ENCODE results near the gene ZNF217. TPM values are rescaled to one million over a fixed set of nuclear protein-coding genes. Genes with fewer than 3 reads are reported as not detected.
"Not testable (repeated sequence)": the region's sequence is repeated elsewhere in the genome, so short reads cannot be mapped to it uniquely, and the experiment has no call there.

The ZNF217 gene
- total and polyA plus RNA-seq, 7 experiments from 2014 or later: 17.3 to 104 (median 75.6) TPM

- H3K27me3 ChIP-seq (ENCODE audit: control insufficient read depth in 2 of 2, insufficient read depth in 2 of 2, low read length in 2 of 2); H3K27me3 Mint-ChIP-seq; H3K9me3 Mint-ChIP-seq; H3K36me3 ChIP-seq (ENCODE audit: control insufficient read depth in 2 of 3, insufficient read depth in 3 of 3, low read length in 3 of 3); ATAC-seq; H3K9me3 ChIP-seq (ENCODE audit: control insufficient read depth in 2 of 3, low read length in 3 of 3): not testable (repeated sequence)
- peaks cover 6 to 23% of the 10 kb centered on the region in 2 donors for H3K4me1 ChIP-seq (ENCODE audit: control insufficient read depth in 2 of 2, insufficient read depth in 2 of 2, low read length in 2 of 2)
- intact Hi-C loops (cut with micrococcal nuclease): loop anchor here in 1 of 2 donors (10.0 kb wide), 1 partner anchor 615 kb away; the partner anchor contains the start of gene PFDN4
- H3K4me3 Mint-ChIP-seq: peak overlapping the region; percentile 86 to 99 (median 96)
- H3K36me3 Mint-ChIP-seq: peaks cover 0 to 23% (median 0%) of the 10 kb centered on the region in 5 donors
- peak overlapping the region; percentile 97 for H3K27ac ChIP-seq (ENCODE audit: low read depth, low read length)
- H3K4me3 ChIP-seq (ENCODE audit: low read length): peak overlapping the region; percentile 45
- POLR2A ChIA-PET: interaction anchor here (0.6 to 3.3 kb wide), 5 partner anchors 8 to 270 kb away, joined by 3 to 20 read pairs (median 3); no protein-coding TSS in a partner anchor
- peak in 1 of 9 donors; percentile 20 for DNase-seq
- H3K4me1 Mint-ChIP-seq: peaks cover 23 to 61% (median 49%) of the 10 kb centered on the region in 7 donors
- CTCF ChIA-PET: interaction anchor here (1.7 kb wide), 1 partner anchor 283 kb away, joined by 3 read pairs; no protein-coding TSS in a partner anchor
- peak overlapping the region; percentile 88 to 100 (median 97) for H3K27ac Mint-ChIP-seq
These were observed 4.1 kb downstream of the ZNF217 start for GRCh38 chr20:53589321-53590065.

GRCh38 chr20:53587157-53587703 is 6.4 kb downstream of the ZNF217 start:
- H3K27me3 ChIP-seq (ENCODE audit: control insufficient read depth in 2 of 2, insufficient read depth in 2 of 2, low read length in 2 of 2); H3K9me3 ChIP-seq (ENCODE audit: control insufficient read depth in 2 of 3, low read length in 3 of 3); ATAC-seq; H3K9me3 Mint-ChIP-seq; H3K27me3 Mint-ChIP-seq; H3K36me3 ChIP-seq (ENCODE audit: control insufficient read depth in 2 of 3, insufficient read depth in 3 of 3, low read length in 3 of 3); DNase-seq: not testable (repeated sequence)
- H3K36me3 Mint-ChIP-seq: peaks cover 0 to 29% (median 4%) of the 10 kb centered on the region in 5 donors
- intact Hi-C loops (cut with micrococcal nuclease): loop anchor here in 1 of 2 donors (10.0 kb wide), 1 partner anchor 618 kb away; the partner anchor contains the start of gene PFDN4
- H3K4me1 Mint-ChIP-seq: peaks cover 29 to 82% (median 69%) of the 10 kb centered on the region in 7 donors
- Histone ChIP-seq H3K27ac (ENCODE audit: low read depth, low read length) (peak overlapping the region; percentile 70), H3K4me1 (ENCODE audit: control insufficient read depth in 2 of 2, insufficient read depth in 2 of 2, low read length in 2 of 2) (peaks cover 17 to 31% of the 10 kb centered on the region in 2 donors), H3K4me3 (ENCODE audit: low read length) (peak overlapping the region; percentile 35)
- peak overlapping the region; percentile 74 to 96 (median 90) for H3K27ac Mint-ChIP-seq
- peak overlapping the region; percentile 5 to 98 (median 83) for H3K4me3 Mint-ChIP-seq
- ChIA-PET POLR2A (interaction anchor here (0.6 to 2.6 kb wide), 4 partner anchors 18 to 374 kb away, joined by 3 to 9 read pairs (median 4); no protein-coding TSS in a partner anchor), CTCF (interaction anchor here (1.1 kb wide), 1 partner anchor 285 kb away, joined by 3 read pairs; no protein-coding TSS in a partner anchor)

- ChIA-PET CTCF (no interaction called here), POLR2A (interaction anchor here (0.8 to 2.6 kb wide), 2 partner anchors 24 to 286 kb away, joined by 4 to 9 read pairs; no protein-coding TSS in a partner anchor)
- Histone ChIP-seq H3K27ac (ENCODE audit: low read depth, low read length) (peak overlapping the region; percentile 70), H3K4me1 (ENCODE audit: control insufficient read depth in 2 of 2, insufficient read depth in 2 of 2, low read length in 2 of 2) (peaks cover 22 to 32% of the 10 kb centered on the region in 2 donors), H3K27me3 (ENCODE audit: control insufficient read depth in 2 of 2, insufficient read depth in 2 of 2, low read length in 2 of 2) (no peaks in the 10 kb centered on the region), H3K36me3 (ENCODE audit: control insufficient read depth in 2 of 3, insufficient read depth in 3 of 3, low read length in 3 of 3) (peaks cover 0 to 10% (median 6%) of the 10 kb centered on the region in 3 experiments), H3K9me3 (ENCODE audit: control insufficient read depth in 2 of 3, low read length in 3 of 3) (no peaks in the 10 kb centered on the region), H3K4me3 (ENCODE audit: low read length) (peak overlapping the region; percentile 35)
- ATAC-seq (no peak), DNase-seq (no peak)
- H3K9me3 Mint-ChIP-seq: no peaks in the 10 kb centered on the region
- H3K36me3 Mint-ChIP-seq: peaks cover 0 to 31% (median 10%) of the 10 kb centered on the region in 5 donors
- intact Hi-C loops (cut with micrococcal nuclease): loop anchor here in 1 of 2 donors (10.0 kb wide), 1 partner anchor 618 kb away; the partner anchor contains the start of gene PFDN4
- H3K4me1 Mint-ChIP-seq: peaks cover 33 to 86% (median 75%) of the 10 kb centered on the region in 7 donors
- no peaks in the 10 kb centered on the region for H3K27me3 Mint-ChIP-seq
- H3K4me3 Mint-ChIP-seq: peak overlapping the region; percentile 63 to 98 (median 84)
- peak overlapping the region; percentile 74 to 96 (median 90) for H3K27ac Mint-ChIP-seq
These were observed 7.0 kb downstream of the ZNF217 start for GRCh38 chr20:53586640-53587039.

- DNase-seq: peak in 1 of 9 donors; percentile 15
- Histone ChIP-seq H3K4me3 (ENCODE audit: low read length) (peak overlapping the region; percentile 33), H3K27ac (ENCODE audit: low read depth, low read length) (peak overlapping the region; percentile 70), H3K36me3 (ENCODE audit: control insufficient read depth in 2 of 3, insufficient read depth in 3 of 3, low read length in 3 of 3) (peaks cover 0 to 16% (median 7%) of the 10 kb centered on the region in 3 experiments), H3K4me1 (ENCODE audit: control insufficient read depth in 2 of 2, insufficient read depth in 2 of 2, low read length in 2 of 2) (peaks cover 30 to 32% of the 10 kb centered on the region in 2 donors)
- H3K27me3 Mint-ChIP-seq; CTCF ChIA-PET; H3K9me3 Mint-ChIP-seq; ATAC-seq; H3K27me3 ChIP-seq (ENCODE audit: control insufficient read depth in 2 of 2, insufficient read depth in 2 of 2, low read length in 2 of 2); H3K9me3 ChIP-seq (ENCODE audit: control insufficient read depth in 2 of 3, low read length in 3 of 3): not testable (repeated sequence)
- peaks cover 0 to 33% (median 10%) of the 10 kb centered on the region in 5 donors for H3K36me3 Mint-ChIP-seq
- POLR2A ChIA-PET: interaction anchor here (2.6 kb wide), 1 partner anchor 24 kb away, joined by 9 read pairs; no protein-coding TSS in a partner anchor
- H3K27ac Mint-ChIP-seq: peak overlapping the region; percentile 74 to 96 (median 90)
- H3K4me3 Mint-ChIP-seq: peak overlapping the region; percentile 63 to 98 (median 84)
- intact Hi-C loops (cut with micrococcal nuclease): loop anchor here in 1 of 2 donors (10.0 kb wide), 1 partner anchor 619 kb away; the partner anchor contains the start of gene PFDN4
- H3K4me1 Mint-ChIP-seq: peaks cover 33 to 86% (median 81%) of the 10 kb centered on the region in 7 donors
These were observed 7.7 kb downstream of the ZNF217 start for GRCh38 chr20:53585910-53586309.

GRCh38 chr20:53585004-53585569 is 8.6 kb downstream of the ZNF217 start:
- CTCF ChIA-PET: not testable (repeated sequence)
- H3K4me1 Mint-ChIP-seq: peaks cover 40 to 89% (median 84%) of the 10 kb centered on the region in 7 donors

GRCh38 chr20:53584550-53584913 is 9.1 kb downstream of the ZNF217 start:
- ATAC-seq, CTCF ChIA-PET: not testable (repeated sequence)

More at GRCh38 chr20:53585004-53585569, 8.6 kb downstream of the ZNF217 start:
- intact Hi-C loops (cut with micrococcal nuclease): loop anchor here in 1 of 2 donors (10.0 kb wide), 1 partner anchor 620 kb away; the partner anchor contains the start of gene PFDN4
- H3K36me3 ChIP-seq (ENCODE audit: control insufficient read depth in 2 of 3, insufficient read depth in 3 of 3, low read length in 3 of 3): peaks cover 0 to 16% (median 7%) of the 10 kb centered on the region in 3 experiments
- Mint-ChIP-seq H3K36me3 (peaks cover 0 to 40% (median 12%) of the 10 kb centered on the region in 5 donors), H3K4me3 (peak overlapping the region; percentile 63 to 98 (median 84)), H3K27ac (peak overlapping the region; percentile 80 to 96 (median 90))
- H3K9me3 Mint-ChIP-seq; ATAC-seq; H3K27me3 Mint-ChIP-seq; H3K9me3 ChIP-seq (ENCODE audit: control insufficient read depth in 2 of 3, low read length in 3 of 3); H3K27me3 ChIP-seq (ENCODE audit: control insufficient read depth in 2 of 2, insufficient read depth in 2 of 2, low read length in 2 of 2): not testable (repeated sequence)
- POLR2A ChIA-PET: interaction anchor here (0.6 to 2.6 kb wide), 2 partner anchors 25 to 38 kb away, joined by 4 to 9 read pairs; no protein-coding TSS in a partner anchor
- peak in 1 of 9 donors; percentile 22 for DNase-seq
- H3K4me3 ChIP-seq (ENCODE audit: low read length): peak overlapping the region; percentile 32
- H3K27ac ChIP-seq (ENCODE audit: low read depth, low read length): peak overlapping the region; percentile 70
- H3K4me1 ChIP-seq (ENCODE audit: control insufficient read depth in 2 of 2, insufficient read depth in 2 of 2, low read length in 2 of 2): peaks cover 32 to 38% of the 10 kb centered on the region in 2 donors

More at GRCh38 chr20:53584550-53584913, 9.1 kb downstream of the ZNF217 start:
- H3K4me3 ChIP-seq (ENCODE audit: low read length); H3K27me3 Mint-ChIP-seq; H3K27me3 ChIP-seq (ENCODE audit: control insufficient read depth in 2 of 2, insufficient read depth in 2 of 2, low read length in 2 of 2); H3K9me3 ChIP-seq (ENCODE audit: control insufficient read depth in 2 of 3, low read length in 3 of 3); DNase-seq; H3K9me3 Mint-ChIP-seq: not testable (repeated sequence)
- intact Hi-C loops (cut with micrococcal nuclease): loop anchor here in 1 of 2 donors (10.0 kb wide), 1 partner anchor 620 kb away; the partner anchor contains the start of gene PFDN4
- Mint-ChIP-seq H3K36me3 (peaks cover 0 to 43% (median 17%) of the 10 kb centered on the region in 5 donors), H3K4me3 (peak overlapping the region in 9 of 10 donors; percentile 52 to 98 (median 84)), H3K27ac (peak overlapping the region; percentile 80 to 96 (median 93)), H3K4me1 (peaks cover 42 to 89% (median 84%) of the 10 kb centered on the region in 7 donors)
- POLR2A ChIA-PET: interaction anchor here (0.6 kb wide), 1 partner anchor 38 kb away, joined by 4 read pairs; no protein-coding TSS in a partner anchor
- Histone ChIP-seq H3K4me1 (ENCODE audit: control insufficient read depth in 2 of 2, insufficient read depth in 2 of 2, low read length in 2 of 2) (peaks cover 29 to 39% of the 10 kb centered on the region in 2 donors), H3K36me3 (ENCODE audit: control insufficient read depth in 2 of 3, insufficient read depth in 3 of 3, low read length in 3 of 3) (peaks cover 0 to 16% (median 7%) of the 10 kb centered on the region in 3 experiments), H3K27ac (ENCODE audit: low read depth, low read length) (peak overlapping the region; percentile 70)
